BJ (cell line): ENCODE data around the gene GIPR. TPM values are rescaled to one million over a fixed set of nuclear protein-coding genes. Genes with fewer than 3 reads are reported as not detected.
A peak's percentile ranks its signal among the peaks of the same experiment; 100 is the strongest.
"Not testable (repeated sequence)": the region's sequence is repeated elsewhere in the genome, so short reads cannot be mapped to it uniquely, and the experiment has no call there.

Experiments used
- CTCF ChIA-PET: fragments of 350-600 bp; formaldehyde crosslinking; extraction: SDS; loops from one replicate; lab custom pipeline; 2021; ENCODE audit warnings: antibody characterized with exemption, inconsistent platforms; lab: Yijun Ruan, JAX
- POLR2A ChIA-PET: fragments of 300-600 bp; sonication (Branson Sonifier 250); formaldehyde crosslinking; extraction: SDS; loops from one replicate; lab custom pipeline; 2021; ENCODE audit warnings: antibody characterized with exemption; lab: Charles Lee
- DNase-seq: peaks from one replicate; pipeline ENCODE4 v3.0.0-alpha.2; 2011; ENCODE audit warnings: low read depth
- H3K27me3 ChIP-seq: 2 replicates; pipeline ENCODE4 v1.6.0; 2011; ENCODE audit warnings: low read length; ENCODE audit not compliant: control insufficient read depth, insufficient read depth
- H3K36me3 ChIP-seq: 2 replicates; pipeline ENCODE4 v1.5.1; 2011; ENCODE audit warnings: low read length; ENCODE audit not compliant: control insufficient read depth, insufficient read depth
- H3K4me3 ChIP-seq: 2 replicates; pipeline ENCODE4 v1.5.1; 2011; ENCODE audit warnings: low read depth, mild to moderate bottlenecking, control low read depth, low read length
- CTCF ChIP-seq: IDR thresholded peaks from 2 replicates; pipeline ENCODE4 v1.5.1; 2011; ENCODE audit warnings: low read depth, mild to moderate bottlenecking, control low read depth, inconsistent platforms, low read length, moderate library complexity; ENCODE audit not compliant: insufficient read depth
- polyA minus RNA-seq: library from RNA; depleted of rRNA, polyadenylated mRNA; stranded (reverse); fragments of >200 nt; gene quantifications from 2 replicates; pipeline ENCODE4 v1.2.3, GENCODE V29; 2011; rRNA and poly(A)+ RNA removed
- polyA plus RNA-seq: library from polyadenylated mRNA; depleted of rRNA; stranded (reverse); fragments of >200 nt; gene quantifications from 2 replicates; pipeline ENCODE4 v1.2.3, GENCODE V29; 2011; rRNA removed

GIPR gene
- polyA plus RNA-seq (0.54 and 1.1 TPM in 2 replicates), polyA minus RNA-seq (1.5 and 1.8 TPM in 2 replicates)

- DNase-seq: no peak
- TF ChIP-seq CTCF: no peak
- Histone ChIP-seq H3K36me3 (no peaks in the 10 kb centered on the region), H3K4me3 (peak within 1 kb of the TSS; percentile 40), H3K27me3 (peaks cover 1% of the 10 kb centered on the region; the same call in 1 of the 2 replicates)
- ChIA-PET CTCF (interaction anchor here (1.0 to 2.1 kb wide), 3 partner anchors 13 to 28 kb away, joined by 3 to 22 read pairs (median 8); no protein-coding TSS in a partner anchor), POLR2A (interaction anchor here (0.5 to 0.6 kb wide), 2 partner anchors 160 to 629 kb away, joined by 4 to 10 read pairs; partner anchors contain the start of gene CLASRP)
Measured at GRCh38 chr19:45667620-45668341, at the start of gene GIPR. Gene GIPR, plus strand, starts transcription at chr19:45668221. Its CDS starts 1,300 bp downstream, at chr19:45669521.

GRCh38 chr19:45621389-45621788 is 46.6 kb upstream of the GIPR start:
- H3K27me3 ChIP-seq: no peaks in the 10 kb centered on the region
- POLR2A ChIA-PET: no interaction called here
- H3K4me3 ChIP-seq: no peak overlapping the region
- peaks cover 31% of the 10 kb centered on the region for H3K36me3 ChIP-seq
- CTCF ChIA-PET: no interaction called here
- TF ChIP-seq CTCF: no peak
- no peak for DNase-seq

- peaks cover 30% of the 10 kb centered on the region for H3K36me3 ChIP-seq
- DNase-seq: no peak
- no peak overlapping the region for H3K4me3 ChIP-seq
- TF ChIP-seq CTCF: no peak
- ChIA-PET POLR2A (no interaction called here), CTCF (interaction anchor here (1.1 kb wide), 1 partner anchor 22 kb away, joined by 3 read pairs; no protein-coding TSS in a partner anchor)
- no peaks in the 10 kb centered on the region for H3K27me3 ChIP-seq
Measured at GRCh38 chr19:45621976-45622503, 46.0 kb upstream of the GIPR start.

- DNase-seq: no peak
- ChIA-PET CTCF (interaction anchor here (0.7 to 1.0 kb wide), 2 partner anchors 9 to 185 kb away, joined by 3 to 4 read pairs; no protein-coding TSS in a partner anchor), POLR2A (no interaction called here)
- Histone ChIP-seq H3K36me3 (peaks cover 24% of the 10 kb centered on the region), H3K27me3 (no peaks in the 10 kb centered on the region), H3K4me3 (no peak overlapping the region)
- TF ChIP-seq CTCF: no peak
Measured at GRCh38 chr19:45623984-45624383, 44.0 kb upstream of the GIPR start.

GRCh38 chr19:45628219-45628618 is 39.8 kb upstream of the GIPR start:
- ChIA-PET POLR2A (interaction anchor here (0.7 kb wide), 1 partner anchor 29 kb away, joined by 6 read pairs; no protein-coding TSS in a partner anchor), CTCF (interaction anchor here (1.6 kb wide), 1 partner anchor 15 kb away, joined by 6 read pairs; no protein-coding TSS in a partner anchor)
- not testable (repeated sequence) for H3K4me3 ChIP-seq, H3K27me3 ChIP-seq, DNase-seq
- H3K36me3 ChIP-seq: peaks cover 16% of the 10 kb centered on the region
